ENCODE measurements around the gene FMN1. TPM values are rescaled to one million over a fixed set of nuclear protein-coding genes. Genes with fewer than 3 reads are reported as not detected.

Gene FMN1
- total and polyA plus RNA-seq, 2 of the 13 experiments (the other 11 are each of a cell fraction or from before 2014, with no cell fraction given): 0.20 to 0.60 TPM

GRCh38 chr15:32852771-32853170 is 341.7 kb downstream of the FMN1 start (continued):
- 0 out of 2 replicates have a peak, but pooled peaks have one; percentile 49 for TF ChIP-seq RERE (CRISPR knock-in tag; IDR thresholded peaks at IDR 0.05; ENCODE audit: low read depth)
- no peak for TF ChIP-seq ZNF740 (CRISPR knock-in tag; IDR thresholded peaks at IDR 0.05)
- TF ChIP-seq FOXO1 (CRISPR knock-in tag; IDR thresholded peaks at IDR 0.05): no peak
- TF ChIP-seq ZNF124 (CRISPR knock-in tag; IDR thresholded peaks at IDR 0.05): no peak
- TF ChIP-seq ZFP37 (CRISPR knock-in tag; IDR thresholded peaks at IDR 0.05; ENCODE audit: borderline replicate concordance): no peak
- no peak for TF ChIP-seq SIX4 (CRISPR knock-in tag; IDR thresholded peaks at IDR 0.05)
- TF ChIP-seq BRD4 (CRISPR knock-in tag; IDR thresholded peaks at IDR 0.05): no peak
- no peak; the same call in 1 of the 2 replicates for TF ChIP-seq ZNF878 (CRISPR knock-in tag; IDR thresholded peaks at IDR 0.05)
- TF ChIP-seq PAXIP1 (CRISPR knock-in tag; conservative IDR thresholded peaks at IDR 0.05): peak; percentile 35; the same call in 1 of the 2 replicates
- no peak for TF ChIP-seq ETS1 (CRISPR knock-in tag; IDR thresholded peaks at IDR 0.05)
- no peak for TF ChIP-seq KAT7 (CRISPR knock-in tag; IDR thresholded peaks at IDR 0.05; ENCODE audit: borderline replicate concordance)
- no peak for TF ChIP-seq ZNF446 (CRISPR knock-in tag; IDR thresholded peaks at IDR 0.05)
- no peak for TF ChIP-seq ZNF607 (CRISPR knock-in tag; IDR thresholded peaks at IDR 0.05; ENCODE audit: borderline replicate concordance)
- no peak for TF ChIP-seq ZNF777 (CRISPR knock-in tag; IDR thresholded peaks at IDR 0.05)
- TF ChIP-seq GPBP1L1 (CRISPR knock-in tag; IDR thresholded peaks at IDR 0.05): no peak
- peak; percentile 26; the same call in 1 of the 2 replicates for TF ChIP-seq ZNF503 (CRISPR knock-in tag; IDR thresholded peaks at IDR 0.05)
- TF ChIP-seq HDAC1 (CRISPR knock-in tag; IDR thresholded peaks at IDR 0.05): no peak

Measured in HepG2 (cell line).